ENCODE results near the gene CENPO. TPM values are rescaled to one million over a fixed set of nuclear protein-coding genes. Genes with fewer than 3 reads are reported as not detected.

Gene CENPO, protein sequence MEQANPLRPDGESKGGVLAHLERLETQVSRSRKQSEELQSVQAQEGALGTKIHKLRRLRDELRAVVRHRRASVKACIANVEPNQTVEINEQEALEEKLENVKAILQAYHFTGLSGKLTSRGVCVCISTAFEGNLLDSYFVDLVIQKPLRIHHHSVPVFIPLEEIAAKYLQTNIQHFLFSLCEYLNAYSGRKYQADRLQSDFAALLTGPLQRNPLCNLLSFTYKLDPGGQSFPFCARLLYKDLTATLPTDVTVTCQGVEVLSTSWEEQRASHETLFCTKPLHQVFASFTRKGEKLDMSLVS
- 1 to 10 TPM; 2.6 to 3.9 TPM for total RNA-seq
- long read RNA-seq, donor 1, partial matches to known transcripts: 1 of 5 reads
- long read RNA-seq, donor 1, other reads (novel, unspliced or antisense): 4 of 5 reads
- long read RNA-seq, donor 2, partial matches to known transcripts: 0 of 1 reads
- long read RNA-seq, donor 2, other reads (novel, unspliced or antisense): 1 of 1 reads

DNA sequence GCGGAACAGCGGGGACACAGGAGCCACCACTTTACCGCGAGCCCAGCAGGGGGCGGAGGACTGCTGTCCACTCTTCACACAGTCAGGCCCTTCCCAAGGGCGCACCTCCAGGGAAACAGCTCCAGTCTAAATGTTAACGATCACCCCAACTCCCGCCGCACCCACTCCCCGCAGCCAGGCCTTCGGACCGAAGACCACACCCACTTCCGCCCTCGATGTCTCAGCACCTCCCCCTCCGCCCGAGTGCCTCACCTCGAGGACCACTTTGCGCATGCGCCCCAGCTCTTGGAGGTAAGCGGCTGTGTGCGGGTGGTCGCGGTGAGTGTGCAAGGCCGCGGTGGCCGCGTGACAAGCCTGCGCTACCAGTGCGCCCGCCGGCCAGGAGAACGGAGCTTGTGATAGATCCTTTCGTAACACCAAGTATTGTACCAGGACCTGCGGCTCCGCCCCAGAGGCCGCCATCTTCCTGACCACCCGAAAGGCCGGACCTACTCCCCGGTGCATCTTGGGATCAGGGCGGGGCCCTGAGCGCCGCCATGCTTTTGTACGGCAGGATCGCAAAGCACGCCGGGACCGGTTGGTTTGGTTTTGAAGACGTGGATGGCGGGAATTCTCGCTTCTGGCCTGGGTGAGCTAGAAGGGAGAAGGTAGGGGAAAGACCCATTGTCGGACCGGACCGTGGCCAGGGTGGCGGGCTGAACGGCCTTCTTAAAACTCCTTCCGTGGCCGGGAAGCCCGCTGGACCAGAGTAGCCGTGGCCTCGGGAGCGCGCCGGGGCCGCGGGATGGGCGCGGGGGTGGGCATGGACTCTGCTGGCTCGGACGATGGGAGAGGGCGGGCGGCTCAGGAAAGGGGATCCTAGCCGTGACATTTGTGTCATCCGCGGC lies at the start of gene CENPO, which contains the start of gene PTRHD1:
Gene CENPO (plus strand): TSS at position 552 of the 887 bp plus-strand sequence. CDS start 495 bp downstream, outside the sequence.
Gene PTRHD1 (minus strand): TSS at position 518 of the 887 bp plus-strand sequence. CDS start 14 bp downstream, at position 504.
- intact Hi-C loops (cut with DNase I): no loop called here
- DNase-seq (ENCODE audit: low spot score): peak; percentile 99

DNA sequence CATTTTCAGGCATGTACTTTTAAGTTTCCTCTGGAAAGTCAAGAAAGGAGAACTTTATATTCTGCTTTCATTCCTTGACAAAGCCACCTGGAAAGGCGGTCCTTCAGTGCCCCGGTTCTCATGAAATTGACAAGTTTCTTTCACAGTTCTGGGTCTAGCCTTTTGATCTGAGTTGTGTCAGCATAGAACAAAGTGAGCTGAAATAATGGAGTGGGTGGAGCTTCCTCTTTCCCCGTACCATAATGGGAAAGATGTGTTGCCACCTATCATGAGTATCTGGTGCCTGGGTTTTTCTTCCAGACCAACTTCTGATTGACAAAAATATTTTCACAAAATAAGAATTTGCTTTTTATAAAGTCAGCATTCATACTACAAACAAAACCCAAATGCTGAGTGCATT lies 49.3 kb upstream of the CENPO start:
- no peak for DNase-seq (ENCODE audit: low spot score)
- intact Hi-C loops (cut with DNase I): no loop called here

DNA sequence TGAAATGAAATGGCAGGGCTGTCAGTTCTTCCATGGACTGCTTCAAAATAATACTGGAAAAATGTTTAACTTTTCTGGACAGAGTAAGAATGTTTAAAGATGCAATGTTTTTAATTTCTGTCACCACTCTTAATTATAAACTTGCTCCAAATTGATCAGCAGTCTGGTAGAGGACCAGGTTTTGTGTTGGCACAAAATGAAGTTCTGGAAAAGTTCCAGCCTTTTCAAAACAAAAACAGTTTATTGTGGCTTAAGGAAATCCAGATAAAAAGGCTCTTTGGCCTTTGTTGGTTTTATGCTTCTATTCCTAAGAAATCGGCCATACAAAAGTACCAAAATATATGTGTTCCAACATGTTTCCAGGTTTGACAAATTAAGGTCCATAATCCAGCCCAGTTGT lies 48.9 kb upstream of the CENPO start:
- intact Hi-C loops (cut with DNase I): no loop called here
- DNase-seq (ENCODE audit: low spot score): no peak

DNA sequence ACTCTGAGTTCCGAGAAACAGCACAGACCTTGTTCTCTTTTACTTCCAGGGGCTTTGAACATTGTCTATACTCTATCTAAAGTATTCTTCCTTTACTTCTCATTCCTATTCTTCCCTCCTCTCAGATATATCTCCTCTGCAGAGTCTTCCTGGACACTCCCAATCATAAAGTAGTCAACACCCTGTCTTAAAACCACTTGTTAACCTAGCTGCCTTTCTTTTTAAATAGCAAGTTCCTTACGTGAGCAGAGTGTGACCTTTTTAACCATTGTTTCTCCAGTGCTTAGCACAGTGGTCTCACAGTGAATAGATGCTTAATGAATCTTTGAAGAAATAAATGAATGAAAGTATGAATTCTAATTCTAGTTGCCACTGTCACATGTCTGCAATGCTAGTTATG lies 47.4 kb upstream of the CENPO start:
- intact Hi-C loops (cut with DNase I): loop anchor here in 1 of 2 donors (2.0 kb wide), 1 partner anchor 63 kb away; no protein-coding TSS in a partner anchor

DNA sequence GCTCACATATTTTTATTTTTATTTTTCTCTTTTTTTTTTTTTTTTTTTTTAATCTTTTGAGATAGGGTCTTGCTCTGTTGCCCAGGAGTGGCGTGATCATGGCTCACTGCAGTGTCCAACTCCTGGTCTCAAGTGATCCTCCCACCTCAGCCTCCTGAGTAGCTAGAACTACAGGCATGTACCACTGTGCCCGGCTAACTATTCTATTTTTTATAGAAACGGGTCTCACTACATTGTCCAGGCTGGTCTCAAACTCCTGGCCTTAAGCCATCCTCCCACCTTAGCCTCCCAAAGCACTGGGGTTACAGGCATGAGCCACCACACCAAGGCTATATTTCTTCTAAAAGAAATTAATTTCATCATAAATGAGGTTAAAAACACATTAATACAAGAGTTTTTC lies 45.9 kb upstream of the CENPO start:
- no peak for DNase-seq (ENCODE audit: low spot score)
- intact Hi-C loops (cut with DNase I): loop anchor here in 1 of 2 donors (2.0 kb wide), 1 partner anchor 64 kb away; no protein-coding TSS in a partner anchor

More for the DNA sequence above, 47.4 kb upstream of the CENPO start:
- no peak for DNase-seq (ENCODE audit: low spot score)

DNA sequence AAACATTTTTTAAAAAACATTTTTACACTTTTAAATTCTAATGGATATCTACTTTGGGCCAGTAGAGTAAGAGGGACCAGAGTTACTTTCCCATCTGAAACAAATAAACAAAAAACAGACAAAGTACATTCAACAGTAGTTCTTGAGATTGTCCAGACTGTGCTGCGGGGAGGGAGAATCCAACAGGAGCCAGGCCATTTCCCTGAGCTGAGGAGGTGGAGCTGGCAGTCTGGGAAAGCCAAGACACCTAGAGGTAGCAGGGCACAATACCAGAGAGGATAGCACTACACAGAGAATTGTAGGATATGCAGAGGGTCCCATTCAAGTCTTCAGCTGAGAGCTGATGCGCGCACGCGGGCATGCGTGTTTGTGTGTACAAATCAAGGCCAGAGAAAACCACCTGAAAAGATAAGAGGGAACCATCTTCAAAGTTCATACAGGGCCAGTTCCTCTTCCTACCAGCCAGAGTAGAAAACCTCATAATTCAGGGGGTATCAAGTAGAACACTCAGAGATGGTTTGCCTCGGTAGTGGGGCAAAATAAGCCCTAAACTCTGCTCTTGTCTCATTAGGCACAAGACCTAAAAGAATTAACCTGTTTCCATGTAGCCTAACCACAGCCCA lies 44.0 kb upstream of the CENPO start:
- intact Hi-C loops (cut with DNase I): no loop called here
- DNase-seq (ENCODE audit: low spot score): no peak

DNA sequence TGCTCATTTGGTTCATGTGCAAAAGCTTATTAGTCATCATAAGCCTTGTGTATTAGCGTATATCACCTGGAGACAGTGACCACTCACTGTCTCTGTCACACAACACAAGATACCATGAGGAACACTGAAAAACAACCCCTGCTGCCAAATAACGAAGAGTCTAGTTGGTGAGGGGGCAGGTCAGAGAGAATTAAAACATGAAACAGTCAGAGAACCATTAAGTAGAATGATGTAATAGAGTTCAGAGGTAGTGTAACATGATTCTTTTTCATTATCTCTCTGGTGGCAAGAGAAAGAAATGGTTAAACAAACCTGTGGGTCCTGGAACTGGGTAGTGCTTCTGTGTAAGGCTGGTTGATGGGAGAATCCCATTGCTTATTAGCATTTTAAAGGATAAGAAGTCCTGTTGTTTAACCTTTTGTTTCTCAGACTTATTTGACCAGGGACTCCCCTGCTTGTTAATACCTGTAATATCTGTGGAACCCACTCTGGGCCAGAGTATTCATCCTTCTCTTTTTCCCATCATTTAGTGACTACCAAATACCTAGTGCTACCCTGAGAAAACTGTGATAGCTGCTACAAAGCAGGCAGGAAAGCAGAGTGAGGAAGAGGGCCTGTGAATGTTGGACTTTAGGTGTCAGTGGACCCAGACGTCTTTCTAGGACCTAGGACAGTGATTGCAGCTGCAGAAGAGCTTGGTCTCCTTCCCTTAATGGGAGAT lies 38.1 kb upstream of the CENPO start:
- intact Hi-C loops (cut with DNase I): no loop called here

DNA sequence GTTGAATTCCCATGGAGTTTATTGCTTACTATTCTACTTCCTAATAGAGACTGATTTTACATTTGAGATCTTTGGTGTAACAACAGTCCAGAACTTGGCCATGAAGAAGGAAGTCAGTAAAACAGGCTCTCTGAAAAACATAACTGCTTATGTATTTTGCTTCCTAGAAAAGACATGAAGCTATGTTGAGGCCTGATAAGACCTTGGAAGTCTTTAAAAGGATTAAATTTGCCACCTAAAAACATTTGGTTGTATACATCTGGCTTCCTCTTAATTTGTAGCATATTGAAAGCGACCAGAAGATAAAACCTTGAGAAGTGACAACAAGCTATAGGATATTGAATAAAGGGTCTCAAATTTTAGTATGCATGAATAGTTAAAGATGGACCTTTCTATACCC lies 36.4 kb upstream of the CENPO start:
- DNase-seq (ENCODE audit: low spot score): no peak
- intact Hi-C loops (cut with DNase I): no loop called here

More for the DNA sequence above, 38.1 kb upstream of the CENPO start:
- no peak for DNase-seq (ENCODE audit: low spot score)

DNA sequence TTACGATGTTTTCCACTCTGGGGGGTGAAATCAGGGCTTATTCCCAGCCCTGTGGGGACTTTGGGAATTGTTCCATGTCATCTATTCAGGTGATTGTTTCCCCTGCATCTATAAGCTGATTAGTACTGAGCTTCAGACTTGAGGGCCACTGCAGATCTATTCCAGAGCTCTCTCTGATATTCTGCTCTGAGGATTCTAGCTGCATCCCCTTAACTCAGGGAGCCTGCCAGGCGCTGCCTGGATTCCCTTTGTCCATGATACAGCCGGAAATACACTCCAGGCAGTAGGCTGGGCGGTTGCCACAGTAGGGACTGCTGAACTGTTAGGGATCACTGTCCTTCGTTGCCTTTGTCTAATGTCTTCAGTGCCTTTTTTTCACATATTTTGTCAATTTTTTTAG lies 31.4 kb upstream of the CENPO start:
- no peak for DNase-seq (ENCODE audit: low spot score)
- intact Hi-C loops (cut with DNase I): no loop called here

DNA sequence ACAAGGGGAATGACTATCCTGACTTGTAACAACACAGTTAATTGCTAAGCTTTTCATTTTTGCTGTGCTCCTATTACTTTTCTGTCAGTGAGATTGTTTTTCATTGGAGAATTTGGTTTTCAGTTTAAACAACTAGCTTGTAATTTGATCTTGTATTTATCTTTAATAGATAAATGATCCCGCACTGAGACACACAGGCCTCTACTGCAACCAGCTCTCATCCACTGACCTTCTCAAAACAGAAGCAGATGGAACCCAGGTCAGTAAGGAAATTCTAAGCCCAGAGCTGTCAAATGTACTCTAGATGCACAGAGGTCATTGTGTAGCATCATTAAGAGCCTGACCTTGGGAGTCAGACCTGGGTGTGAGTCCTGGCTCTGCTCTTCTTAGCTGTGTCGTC lies 30.7 kb upstream of the CENPO start:
- intact Hi-C loops (cut with DNase I): no loop called here
- no peak for DNase-seq (ENCODE audit: low spot score)

DNA sequence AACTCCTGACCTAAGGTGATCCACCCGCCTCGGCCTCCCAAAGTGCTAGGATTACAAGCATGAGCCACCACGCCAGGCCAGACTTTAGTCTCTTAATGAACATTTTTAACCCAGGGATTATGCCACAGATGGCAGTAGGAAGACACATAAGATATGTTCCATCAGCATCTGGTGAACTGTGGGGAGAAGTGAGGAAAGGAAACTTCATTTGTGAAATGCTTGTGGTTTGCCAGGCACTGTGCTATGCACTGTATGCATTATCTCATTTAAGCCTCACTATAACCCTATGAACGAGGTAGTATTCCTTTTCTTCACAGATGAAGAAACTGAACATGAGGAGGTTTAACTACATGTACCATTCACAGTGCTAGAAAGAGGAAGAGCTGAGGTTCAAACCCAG lies 29.4 kb upstream of the CENPO start:
- DNase-seq (ENCODE audit: low spot score): no peak
- intact Hi-C loops (cut with DNase I): no loop called here

DNA sequence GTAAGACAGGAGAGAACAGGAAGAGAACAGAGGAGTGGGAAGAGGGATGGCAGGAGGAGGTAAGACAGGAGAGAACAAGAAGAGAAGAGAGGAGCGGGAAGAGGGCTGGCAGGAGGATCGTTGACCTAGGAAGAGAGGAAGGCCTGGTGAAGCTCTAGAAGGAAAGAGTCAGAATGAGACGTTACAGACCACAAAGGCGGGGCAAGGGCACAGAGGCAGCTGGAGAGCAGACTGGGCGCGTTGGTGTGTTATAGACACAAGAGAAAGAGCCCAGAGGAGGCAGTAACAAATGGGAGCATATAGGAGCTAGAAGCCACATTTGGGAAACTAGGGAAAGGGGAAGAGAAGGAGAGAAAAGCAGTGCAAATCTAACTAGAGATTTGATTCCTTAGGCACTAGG lies 26.6 kb upstream of the CENPO start:
- DNase-seq (ENCODE audit: low spot score): no peak
- intact Hi-C loops (cut with DNase I): no loop called here

DNA sequence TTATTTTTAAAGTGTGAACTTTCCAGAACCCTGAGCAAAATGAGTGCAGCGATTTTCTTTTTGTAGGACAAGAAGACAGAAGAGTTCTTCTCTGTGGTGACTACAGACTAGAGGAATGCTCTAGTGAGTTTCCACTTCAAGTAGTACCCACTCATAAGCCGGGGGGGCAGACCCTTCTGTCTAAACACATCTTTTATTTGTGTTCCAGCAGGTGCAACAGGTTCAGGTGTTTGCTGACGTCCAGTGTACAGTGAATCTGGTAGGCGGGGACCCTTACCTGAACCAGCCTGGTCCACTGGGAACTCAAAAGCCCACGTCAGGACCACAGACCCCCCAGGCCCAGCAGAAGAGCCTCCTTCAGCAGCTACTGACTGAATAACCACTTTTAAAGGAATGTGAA lies 25.2 kb upstream of the CENPO start:
- intact Hi-C loops (cut with DNase I): no loop called here

DNA sequence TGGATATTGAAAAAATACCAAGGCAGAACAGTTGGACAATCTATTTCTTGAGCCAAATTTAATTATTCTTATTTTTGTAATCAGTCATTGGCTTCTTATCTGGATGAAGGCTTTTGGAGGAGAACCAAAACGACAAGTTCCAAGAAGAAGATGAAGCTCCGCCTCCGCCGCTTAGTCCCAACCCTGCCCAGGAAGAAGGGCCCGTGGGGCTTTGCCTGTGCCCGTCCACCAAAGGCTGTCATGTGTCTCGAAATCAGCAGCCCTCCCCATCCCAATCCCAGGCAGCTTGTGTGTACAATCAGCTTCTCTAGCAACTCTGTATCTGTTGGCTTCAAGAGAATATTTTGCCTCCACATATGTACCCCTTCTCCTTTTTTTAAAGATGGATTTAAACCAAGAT lies 24.6 kb upstream of the CENPO start:
- intact Hi-C loops (cut with DNase I): no loop called here
- no peak for DNase-seq (ENCODE audit: low spot score)

More for the DNA sequence above, 25.2 kb upstream of the CENPO start:
- no peak for DNase-seq (ENCODE audit: low spot score)

DNA sequence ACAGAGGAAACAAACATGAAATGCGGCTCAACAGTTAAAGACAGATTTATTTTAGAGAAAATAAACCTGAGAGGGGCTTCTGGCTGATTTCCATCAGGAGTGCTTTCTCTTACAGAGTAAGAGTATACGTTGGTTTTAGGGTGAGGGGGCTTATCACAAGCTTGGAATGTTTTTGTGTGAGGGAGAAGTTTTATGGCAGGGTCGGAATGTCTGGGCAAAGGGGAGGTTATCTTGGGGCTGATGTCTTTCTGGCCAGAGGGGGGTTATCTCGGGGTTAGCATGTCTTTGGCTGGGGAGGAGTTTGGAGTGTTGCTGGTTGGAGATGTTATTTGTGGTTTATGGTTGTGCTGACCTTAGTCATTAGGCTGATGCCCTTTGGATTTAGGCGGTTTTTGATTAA lies 22.2 kb upstream of the CENPO start:
- intact Hi-C loops (cut with DNase I): no loop called here
- DNase-seq (ENCODE audit: low spot score): no peak

DNA sequence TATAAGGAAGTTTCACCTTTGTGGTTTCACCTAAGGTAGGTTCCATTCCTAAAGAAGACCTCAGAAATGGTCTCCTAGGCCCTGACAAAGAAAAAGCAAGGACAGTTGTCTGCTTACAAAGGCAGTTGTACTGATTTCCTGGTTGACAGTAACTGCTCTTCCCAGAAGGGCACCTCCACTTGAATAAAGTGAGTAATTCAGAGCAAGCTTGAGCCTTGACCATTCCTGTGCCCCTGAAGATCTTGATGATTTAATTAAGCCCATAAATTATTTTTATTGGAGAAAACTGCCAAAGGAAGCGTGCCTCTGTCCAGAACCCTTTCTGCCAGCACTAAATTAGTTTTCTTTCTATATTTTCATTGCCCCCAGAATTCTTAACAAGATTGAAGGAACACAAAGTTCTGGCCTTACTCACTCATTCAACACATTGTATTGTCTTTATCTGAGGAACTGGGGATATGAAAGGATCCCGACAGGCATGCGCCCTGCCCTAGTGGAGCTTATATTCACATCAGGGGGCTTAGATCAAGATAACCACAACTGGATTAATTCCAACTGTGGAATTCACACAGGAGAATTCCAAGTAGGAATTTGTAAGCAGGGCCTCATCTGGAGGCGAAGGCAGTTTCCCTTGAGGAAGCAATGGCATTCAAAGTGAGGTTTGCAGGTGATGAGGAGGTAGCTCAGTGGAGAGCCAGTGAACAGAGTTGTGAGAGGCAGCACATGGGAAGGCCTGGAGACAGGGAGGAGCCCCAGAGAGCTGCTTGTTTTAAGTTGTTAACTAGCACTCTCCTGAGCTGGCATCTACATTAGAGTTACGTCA lies 21.2 kb upstream of the CENPO start:
- intact Hi-C loops (cut with DNase I): no loop called here
- no peak for DNase-seq (ENCODE audit: low spot score)

DNA sequence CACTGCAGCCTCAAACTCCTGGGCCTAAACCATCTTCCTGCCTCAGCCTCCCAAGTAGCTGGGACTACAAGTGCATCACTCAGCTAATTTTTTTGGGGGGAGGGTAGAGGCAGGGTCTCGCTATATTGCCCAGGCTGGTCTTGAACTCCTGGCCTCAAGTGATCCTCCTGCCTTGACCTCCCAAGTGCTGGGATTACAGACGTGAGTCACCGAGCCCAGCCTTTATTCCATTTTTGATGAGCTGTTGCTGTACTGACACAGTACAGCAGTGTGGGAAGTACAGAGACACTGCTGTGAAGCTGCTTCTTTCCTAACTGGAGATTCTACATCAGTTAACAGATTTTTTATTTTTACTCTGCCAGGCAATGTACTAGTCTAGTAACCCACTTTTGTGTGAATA lies 18.9 kb upstream of the CENPO start:
- intact Hi-C loops (cut with DNase I): no loop called here
- no peak for DNase-seq (ENCODE audit: low spot score)

DNA sequence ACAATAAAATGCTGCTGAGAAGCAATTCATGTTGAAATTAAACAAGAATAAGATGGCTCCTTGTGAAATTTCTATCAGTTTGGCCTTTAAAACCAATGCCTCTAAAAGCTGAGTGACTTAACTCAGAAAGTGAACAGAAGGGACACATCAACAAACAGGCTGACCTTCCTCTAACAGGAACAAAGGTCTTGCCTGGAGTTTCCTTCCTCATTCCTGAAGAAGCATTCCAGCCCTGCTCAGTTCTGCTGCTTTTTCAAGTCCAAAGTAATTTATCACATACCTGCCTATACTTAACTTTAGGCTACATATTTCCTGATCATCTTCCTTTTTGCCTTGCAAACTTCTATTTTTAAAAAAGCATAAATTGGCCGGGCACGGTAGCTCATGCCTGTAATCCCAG lies 14.1 kb upstream of the CENPO start:
- no peak for DNase-seq (ENCODE audit: low spot score)
- intact Hi-C loops (cut with DNase I): no loop called here

All from posterior vena cava (tissue), 2 donors.